GM21528 (cell line): ENCODE measurements around the gene OXCT1.
"Not testable (repeated sequence)": the region's sequence is repeated elsewhere in the genome, so short reads cannot be mapped to it uniquely, and the experiment has no call there.

ENCODE experiments used
- ATAC-seq: cut with Tn5 transposase; IDR thresholded peaks from one replicate; pipeline ENCODE4 v1.9.1; 2021; ENCODE audit warnings: mild to moderate bottlenecking, moderate library complexity; ENCODE audit not compliant: unreplicated experiment, low FRiP score

The OXCT1 gene

GRCh38 chr5:41787265-41787664 lies 83.0 kb downstream of the OXCT1 start:
- ATAC-seq, result peak; percentile 52

- ATAC-seq, result no peak
Observed at GRCh38 chr5:41785061-41785460, 85.2 kb downstream of the OXCT1 start.

- ATAC-seq, result no peak
Observed at GRCh38 chr5:41778410-41778809, 91.8 kb downstream of the OXCT1 start.

GRCh38 chr5:41776435-41776834 lies 93.8 kb downstream of the OXCT1 start:
- no peak for ATAC-seq

GRCh38 chr5:41773799-41774198 lies 96.4 kb downstream of the OXCT1 start:
- no peak for ATAC-seq

GRCh38 chr5:41772785-41773442 lies 97.3 kb downstream of the OXCT1 start:
- ATAC-seq, result no peak

- ATAC-seq, result no peak
Observed at GRCh38 chr5:41772056-41772455, 98.2 kb downstream of the OXCT1 start.

- peak; percentile 94 for ATAC-seq
Observed at GRCh38 chr5:41770799-41771198, 99.4 kb downstream of the OXCT1 start.

- no peak for ATAC-seq
Observed at GRCh38 chr5:41768692-41769091, 101.5 kb downstream of the OXCT1 start.

- no peak for ATAC-seq
Observed at GRCh38 chr5:41764650-41765049, 105.6 kb downstream of the OXCT1 start.

GRCh38 chr5:41763574-41763973 lies 106.7 kb downstream of the OXCT1 start:
- no peak for ATAC-seq

- ATAC-seq, result no peak
Observed at GRCh38 chr5:41763081-41763480, 107.1 kb downstream of the OXCT1 start.

- ATAC-seq, result no peak
Observed at GRCh38 chr5:41762426-41762825, 107.8 kb downstream of the OXCT1 start.

GRCh38 chr5:41761663-41762062 lies 108.6 kb downstream of the OXCT1 start:
- no peak for ATAC-seq

- ATAC-seq, result no peak
Observed at GRCh38 chr5:41755705-41756104, 114.5 kb downstream of the OXCT1 start.

GRCh38 chr5:41754857-41755256 lies 115.4 kb downstream of the OXCT1 start:
- peak; percentile 58 for ATAC-seq

GRCh38 chr5:41751867-41752266 lies 118.4 kb downstream of the OXCT1 start:
- no peak for ATAC-seq

GRCh38 chr5:41748631-41749030 lies 121.6 kb downstream of the OXCT1 start:
- peak; percentile 99 for ATAC-seq

- ATAC-seq, result no peak
Observed at GRCh38 chr5:41747708-41748107, 122.5 kb downstream of the OXCT1 start.

GRCh38 chr5:41747301-41747700 lies 122.9 kb downstream of the OXCT1 start:
- ATAC-seq, result no peak

- not testable (repeated sequence) for ATAC-seq
Observed at GRCh38 chr5:41742608-41743007, 127.6 kb downstream of the OXCT1 start.

- ATAC-seq, result no peak
Observed at GRCh38 chr5:41738710-41739354, 131.4 kb downstream of the OXCT1 start.
